ENCODE measurements around the gene MRGPRF. TPM values are rescaled to one million over a fixed set of nuclear protein-coding genes. Genes with fewer than 3 reads are reported as not detected.
A peak's percentile ranks its signal among the peaks of the same experiment; 100 is the strongest.

The MRGPRF gene
- total and polyA plus RNA-seq, 2 of the 8 experiments (the other 6 are each of a cell fraction or from before 2014, with no cell fraction given): 7.5 to 11.0 TPM

- no peak overlapping the region for H3K56ac ChIP-seq (replicated peaks; ENCODE audit: insufficient read length, low read depth, low read length)
- CTCF ChIA-PET (ENCODE audit: partially characterized antibody): interaction anchor here (1.0 to 4.2 kb wide), 9 partner anchors 9 to 237 kb away, joined by 3 to 25 read pairs (median 3); partner anchors contain the start of gene MRGPRF
- H2BK120ac ChIP-seq (replicated peaks; ENCODE audit: low read depth, low read length): no peak overlapping the region
Measured at GRCh38 chr11:69035150-69035945, 22.3 kb upstream of the MRGPRF start.

More at GRCh38 chr11:69035150-69035945, 22.3 kb upstream of the MRGPRF start:
- Histone ChIP-seq H2BK5ac (ENCODE audit: low read depth, low read length) (0 out of 2 replicates have a peak overlapping the region, but pooled peaks have one; percentile 36), H4K91ac (replicated peaks; ENCODE audit: insufficient read length, low read length) (no peak overlapping the region), H2BK15ac (ENCODE audit: low read length) (no peak overlapping the region; the same call in 1 of the 2 replicates), H3K14ac (ENCODE audit: insufficient read length) (no peak overlapping the region), H2BK20ac (ENCODE audit: low read length) (peak overlapping the region; percentile 61; the same call in 1 of the 2 replicates), H3K27ac (ENCODE audit: low read depth, low read length) (no peak overlapping the region), H3K23ac (ENCODE audit: insufficient read length) (no peak overlapping the region), H3K9ac (replicated peaks in 1 of 4; ENCODE audit: extremely low read depth in 1 of 4, low read depth in 3 of 4, low read length in 3 of 4) (no peak overlapping the region), H3K18ac (ENCODE audit: extremely low read depth, low read length) (no peak overlapping the region; the same call in 1 of the 2 replicates), H2AK5ac (ENCODE audit: low read depth, low read length) (no peak overlapping the region), H3K79me2 (ENCODE audit: control insufficient read depth in 1 of 2, insufficient read depth in 2 of 2, low read length in 2 of 2) (no peaks in the 10 kb centered on the region), H3K36me3 (ENCODE audit: control insufficient read depth in 2 of 4, insufficient read depth in 4 of 4, low read length in 3 of 4) (no peaks in the 10 kb centered on the region), H3K9me3 (ENCODE audit: insufficient read depth in 2 of 2, low read depth in 1 of 2, low read length in 1 of 2) (no peaks in the 10 kb centered on the region), H3K4me1 (replicated peaks in 1 of 4; ENCODE audit: control insufficient read depth in 3 of 4, insufficient read depth in 4 of 4, low read length in 3 of 4) (peaks cover 0 to 9% (median 3%) of the 10 kb centered on the region in 4 experiments; a peak in 4 of 7 replicates), H3K79me1 (ENCODE audit: low read depth, low read length) (no peaks in the 10 kb centered on the region), H3K4me2 (ENCODE audit: insufficient read depth in 1 of 2, low read depth in 2 of 2, low read length in 2 of 2) (peak overlapping the region in 1 of 2 experiments; percentile 31; a peak in 2 of 4 replicates), H4K20me1 (replicated peaks in 1 of 2; ENCODE audit: control insufficient read depth in 1 of 2, insufficient read depth in 2 of 2, low read length in 2 of 2) (no peaks in the 10 kb centered on the region), H4K8ac (ENCODE audit: extremely low read depth, insufficient read depth, low read length) (peak overlapping the region; percentile 19), H3K4me3 (ENCODE audit: extremely low read depth in 1 of 4, insufficient read depth in 2 of 4, low read depth in 3 of 4, low read length in 4 of 4) (no peak overlapping the region), H3K4ac (replicated peaks; ENCODE audit: insufficient read length, low read depth, low read length) (no peak overlapping the region), H3K27me3 (replicated peaks in 1 of 4; ENCODE audit: control insufficient read depth in 3 of 4, extremely low read depth in 1 of 4, insufficient read depth in 3 of 4, low read length in 3 of 4) (no peaks in the 10 kb centered on the region; a peak in 1 of 7 replicates), H4K5ac (ENCODE audit: insufficient read length, low read depth, low read length) (no peak overlapping the region), H2BK12ac (ENCODE audit: low read depth, low read length) (no peak overlapping the region; the same call in 1 of the 2 replicates), H2AFZ (ENCODE audit: low read length) (peak overlapping the region; percentile 86; the same call in 1 of the 2 replicates), H3K23me2 (ENCODE audit: low read depth, low read length) (no peaks in the 10 kb centered on the region)
- FAIRE-seq (no peak), DNase-seq (ENCODE audit: low read depth in 1 of 2, low spot score in 2 of 2) (peak in 1 of 2 experiments; percentile 56)
- TF ChIP-seq CTCF (IDR thresholded peaks at IDR 0.05; ENCODE audit: control extremely low read depth in 1 of 3, insufficient read depth in 1 of 3, low read depth in 1 of 3, low read length in 3 of 3) (peak in 1 of 3 experiments; percentile 15; a peak in 1 of 4 replicates), NRF1 (IDR thresholded peaks at IDR 0.05; ENCODE audit: low read depth, low read length) (no peak), CHD2 (IDR thresholded peaks at IDR 0.05; ENCODE audit: low read length) (no peak), RAD21 (IDR thresholded peaks at IDR 0.05 in 1 of 2, conservative IDR thresholded peaks at IDR 0.05 in 1 of 2; ENCODE audit: low read depth in 2 of 2, low read length in 2 of 2) (peak in 1 of 2 experiments; percentile 27; a peak in 1 of 4 replicates), SRF (IDR thresholded peaks at IDR 0.05; ENCODE audit: low read depth, low read length) (peak; percentile 49)
- 83% methylated on average over 15 of the region's 21 CpGs; no CpG with 5 or more reads in 1 of the 2 experiments for WGBS, 2 experiments (ENCODE audit: extremely low coverage in 1 of 2, insufficient coverage in 1 of 2, insufficient read length in 1 of 2, insufficient replicate concordance in 2 of 2, low coverage in 1 of 2, low lambda C conversion rate in 2 of 2, missing lambda C conversion rate in 1 of 2)
- POLR2A ChIA-PET (ENCODE audit: partially characterized antibody): interaction anchor here (0.5 kb wide), 1 partner anchor 28 kb away, joined by 4 read pairs; no protein-coding TSS in a partner anchor

All from H1 (cell line).